Choroid plexus epithelial cell (primary cell): ENCODE data around the gene CNIH3.

ENCODE experiments used
- DNase-seq: peaks from one replicate; pipeline ENCODE4 v3.0.0-alpha.2; 2010; ENCODE audit warnings: low read depth
- H3K4me3 ChIP-seq: 2 replicates; pipeline ENCODE4 v1.5.1; 2011; ENCODE audit warnings: low read depth, mild to moderate bottlenecking, control low read depth, low read length, moderate library complexity
- TF ChIP-seq, protein P1 (sequence below): conservative IDR thresholded peaks from 2 replicates; pipeline ENCODE4 v1.5.1; 2011; ENCODE audit warnings: low read depth, mild to moderate bottlenecking, control low read depth, inconsistent platforms, low read length, moderate library complexity

CNIH3 gene

DNA sequence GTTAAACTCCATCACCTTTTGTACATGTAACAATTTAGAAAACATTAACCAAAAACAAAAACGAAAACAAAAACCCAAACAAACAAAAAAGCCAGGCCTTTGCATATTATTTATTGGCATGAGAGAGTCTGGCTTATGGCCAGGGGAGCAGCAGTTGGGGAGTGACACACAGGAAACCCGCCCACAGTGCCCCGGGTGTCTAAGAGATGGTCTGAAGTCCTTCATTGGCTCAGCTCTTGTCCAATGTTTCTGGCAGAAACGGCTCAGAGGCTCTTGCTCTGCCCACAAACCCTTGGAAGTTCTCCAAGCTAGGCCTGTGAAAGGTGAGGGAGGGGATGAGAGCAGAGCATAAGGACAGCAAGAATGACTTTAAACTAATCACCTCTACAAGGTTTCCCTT, 131.5 kb downstream of the CNIH3 start:
- TF ChIP-seq, protein P1, sequence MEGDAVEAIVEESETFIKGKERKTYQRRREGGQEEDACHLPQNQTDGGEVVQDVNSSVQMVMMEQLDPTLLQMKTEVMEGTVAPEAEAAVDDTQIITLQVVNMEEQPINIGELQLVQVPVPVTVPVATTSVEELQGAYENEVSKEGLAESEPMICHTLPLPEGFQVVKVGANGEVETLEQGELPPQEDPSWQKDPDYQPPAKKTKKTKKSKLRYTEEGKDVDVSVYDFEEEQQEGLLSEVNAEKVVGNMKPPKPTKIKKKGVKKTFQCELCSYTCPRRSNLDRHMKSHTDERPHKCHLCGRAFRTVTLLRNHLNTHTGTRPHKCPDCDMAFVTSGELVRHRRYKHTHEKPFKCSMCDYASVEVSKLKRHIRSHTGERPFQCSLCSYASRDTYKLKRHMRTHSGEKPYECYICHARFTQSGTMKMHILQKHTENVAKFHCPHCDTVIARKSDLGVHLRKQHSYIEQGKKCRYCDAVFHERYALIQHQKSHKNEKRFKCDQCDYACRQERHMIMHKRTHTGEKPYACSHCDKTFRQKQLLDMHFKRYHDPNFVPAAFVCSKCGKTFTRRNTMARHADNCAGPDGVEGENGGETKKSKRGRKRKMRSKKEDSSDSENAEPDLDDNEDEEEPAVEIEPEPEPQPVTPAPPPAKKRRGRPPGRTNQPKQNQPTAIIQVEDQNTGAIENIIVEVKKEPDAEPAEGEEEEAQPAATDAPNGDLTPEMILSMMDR: no peak
- no peak overlapping the region for H3K4me3 ChIP-seq
- DNase-seq: peak; percentile 22

DNA sequence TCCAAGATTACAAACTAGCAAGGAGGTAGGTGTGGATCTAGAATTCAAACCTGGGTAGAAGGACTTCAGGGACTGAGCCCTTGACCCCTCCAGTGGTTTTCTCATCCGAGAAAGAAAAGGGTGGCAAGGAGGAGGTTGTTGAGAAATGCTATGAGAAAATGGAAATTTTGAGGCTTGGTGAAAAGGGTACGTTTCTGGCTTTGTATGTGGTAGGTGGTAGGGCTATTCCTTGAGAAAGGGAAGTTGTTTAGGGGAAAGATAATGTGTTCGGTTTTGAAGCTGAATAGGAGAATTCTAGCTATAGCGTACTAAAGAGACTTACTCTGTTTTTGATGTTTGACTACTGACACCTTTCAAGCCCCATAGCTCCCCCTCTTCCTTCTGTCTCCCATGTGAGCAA, 133.8 kb downstream of the CNIH3 start:
- TF ChIP-seq, protein P1: no peak
- DNase-seq: no peak
- H3K4me3 ChIP-seq: no peak overlapping the region

- no peak overlapping the region for H3K4me3 ChIP-seq
- TF ChIP-seq, protein P1: no peak
- DNase-seq: no peak
Observed at GRCh38 chr1:224751624-224752311, 135.7 kb downstream of the CNIH3 start.

GRCh38 chr1:224753491-224753890, 137.4 kb downstream of the CNIH3 start:
- TF ChIP-seq, protein P1: no peak
- H3K4me3 ChIP-seq: no peak overlapping the region
- DNase-seq: no peak

DNA sequence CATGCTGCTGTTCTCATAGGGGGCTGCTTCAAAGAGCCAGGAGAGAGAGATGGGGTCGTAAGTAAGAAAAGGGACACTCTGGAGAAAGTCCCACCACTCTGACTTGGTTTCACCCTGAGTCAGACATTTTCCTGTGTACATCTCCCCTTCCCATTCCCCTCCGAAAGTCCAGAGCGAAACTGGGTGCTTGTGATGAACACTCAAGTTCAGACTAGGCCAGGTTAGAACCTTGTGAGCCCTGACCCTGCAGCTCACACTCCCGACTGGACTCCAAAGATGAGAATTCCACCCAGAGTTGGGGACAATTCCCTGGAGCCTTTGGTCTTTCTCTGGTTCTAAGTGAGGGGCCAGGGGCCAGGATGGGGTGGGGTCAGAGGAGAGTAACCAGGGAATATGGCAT, 139.5 kb downstream of the CNIH3 start:
- no peak for DNase-seq
- TF ChIP-seq, protein P1: no peak

GRCh38 chr1:224757508-224757907, 141.4 kb downstream of the CNIH3 start:
- TF ChIP-seq, protein P1: no peak

More for the DNA sequence above, 139.5 kb downstream of the CNIH3 start:
- H3K4me3 ChIP-seq: no peak overlapping the region

GRCh38 chr1:224759135-224759534, 143.0 kb downstream of the CNIH3 start:
- DNase-seq: no peak
- no peak overlapping the region for H3K4me3 ChIP-seq
- TF ChIP-seq, protein P1: no peak

More at GRCh38 chr1:224757508-224757907, 141.4 kb downstream of the CNIH3 start:
- DNase-seq: no peak
- no peak overlapping the region for H3K4me3 ChIP-seq
